Measurements from ENCODE around the gene REPS2.

The REPS2 gene

GRCh38 chrX:16992951-16993350 lies 46.5 kb downstream of the REPS2 start:
- no peak for DNase-seq (ENCODE audit: extremely low spot score)
- POLR2A ChIA-PET, result no interaction called here
- TF ChIP-seq CTCF (IDR thresholded peaks at IDR 0.05; ENCODE audit: control extremely low read depth, extremely low read depth, low read depth, missing control alignments), result no peak
- CTCF ChIA-PET, result no interaction called here

DNA sequence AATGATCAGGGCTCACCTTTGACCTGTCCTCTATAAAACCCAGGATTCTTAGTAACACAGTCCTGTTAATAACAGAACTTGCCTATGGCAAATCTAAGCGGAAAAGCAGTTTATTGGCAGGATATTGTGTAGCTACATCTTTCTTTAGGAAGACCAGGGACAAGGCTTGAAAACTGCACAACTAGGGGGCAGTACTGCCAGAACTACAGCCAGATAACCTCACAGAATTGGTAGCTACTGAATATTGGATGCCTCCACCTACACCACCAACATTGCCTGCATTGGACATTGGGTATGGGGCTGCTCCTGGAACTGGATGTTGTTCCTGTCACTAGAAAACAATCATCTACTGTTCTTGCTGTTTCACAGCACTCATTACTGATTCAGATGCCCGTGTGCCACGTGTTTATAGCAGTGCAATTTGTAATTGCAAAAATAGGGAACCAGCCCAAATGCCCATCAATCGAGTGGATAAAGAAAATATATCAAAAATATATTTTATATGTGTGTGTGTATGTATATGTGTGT lies 47.4 kb downstream of the REPS2 start:
- CTCF ChIA-PET, result no interaction called here
- POLR2A ChIA-PET, result no interaction called here
- TF ChIP-seq CTCF (IDR thresholded peaks at IDR 0.05; ENCODE audit: control extremely low read depth, extremely low read depth, low read depth, missing control alignments), result no peak
- no peak for DNase-seq (ENCODE audit: extremely low spot score)

DNA sequence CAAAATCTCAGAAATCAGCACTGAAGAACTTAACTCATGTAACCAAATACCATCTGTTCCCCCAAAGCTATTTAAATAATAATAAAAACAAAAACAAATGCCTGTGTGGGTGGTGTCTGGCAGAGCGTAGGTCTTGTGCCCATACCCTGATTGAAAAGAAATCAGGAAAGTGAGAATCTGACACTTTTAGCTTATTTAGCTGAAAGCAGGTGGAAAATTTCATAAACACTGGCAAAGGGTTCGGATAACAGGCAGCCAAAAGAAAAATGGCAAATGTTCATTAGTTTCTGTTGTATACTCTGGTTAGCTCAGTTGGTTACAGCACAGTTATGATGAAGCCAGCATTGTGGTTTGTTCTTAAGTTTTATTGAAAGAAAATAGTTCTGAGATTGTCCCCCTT lies 48.3 kb downstream of the REPS2 start:
- no peak for DNase-seq (ENCODE audit: extremely low spot score)
- TF ChIP-seq CTCF (IDR thresholded peaks at IDR 0.05; ENCODE audit: control extremely low read depth, extremely low read depth, low read depth, missing control alignments), result no peak
- ChIA-PET POLR2A (no interaction called here), CTCF (no interaction called here)

- no peak for DNase-seq (ENCODE audit: extremely low spot score)
- CTCF ChIA-PET, result no interaction called here
- TF ChIP-seq CTCF (IDR thresholded peaks at IDR 0.05; ENCODE audit: control extremely low read depth, extremely low read depth, low read depth, missing control alignments), result no peak
- POLR2A ChIA-PET, result no interaction called here
These were observed 50.9 kb downstream of the REPS2 start for GRCh38 chrX:16997313-16997712.

DNA sequence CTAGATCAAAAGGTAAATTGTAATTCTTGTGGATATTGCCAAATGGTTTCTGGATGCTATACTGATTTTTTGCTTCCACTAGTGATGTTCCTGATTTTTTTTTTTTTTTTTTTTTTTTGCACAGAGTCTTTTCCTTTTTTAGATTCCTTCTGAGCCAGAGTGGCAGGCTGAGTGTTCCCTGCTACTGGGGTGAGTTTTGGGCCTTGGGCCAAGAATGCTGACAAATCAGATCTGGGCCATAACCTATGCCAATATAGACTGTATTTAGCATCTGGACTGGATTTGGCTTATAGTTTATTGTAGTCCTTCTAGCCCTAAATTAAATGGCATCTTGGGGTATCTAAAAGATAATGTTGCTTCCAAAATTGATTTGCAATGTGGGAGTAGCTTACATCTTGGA lies 52.8 kb downstream of the REPS2 start:
- CTCF ChIA-PET, result no interaction called here
- no peak for DNase-seq (ENCODE audit: extremely low spot score)
- TF ChIP-seq CTCF (IDR thresholded peaks at IDR 0.05; ENCODE audit: control extremely low read depth, extremely low read depth, low read depth, missing control alignments), result no peak
- POLR2A ChIA-PET, result no interaction called here

DNA sequence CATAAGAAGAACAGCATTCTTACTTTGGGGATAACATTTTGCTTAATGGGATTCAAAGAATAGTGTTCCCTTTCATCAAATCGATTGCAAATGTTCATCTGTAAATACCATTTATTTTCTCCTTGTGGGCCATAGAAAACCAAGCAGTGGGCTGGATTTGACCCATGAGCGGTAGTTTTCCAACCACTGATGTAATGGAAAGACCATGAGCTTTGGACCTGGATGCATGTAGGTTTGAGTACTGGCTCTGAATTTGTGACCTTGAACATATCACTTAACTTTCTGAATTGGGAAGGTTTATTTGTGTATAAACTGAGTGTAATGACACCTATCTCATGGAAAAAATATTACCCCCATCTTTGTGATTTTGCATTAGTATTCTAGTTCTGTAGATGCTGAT lies 54.3 kb downstream of the REPS2 start:
- TF ChIP-seq CTCF (IDR thresholded peaks at IDR 0.05; ENCODE audit: control extremely low read depth, extremely low read depth, low read depth, missing control alignments), result no peak
- POLR2A ChIA-PET, result no interaction called here
- CTCF ChIA-PET, result no interaction called here
- DNase-seq (ENCODE audit: extremely low spot score), result no peak
